Mesenchymal stem cell (in vitro differentiated cells and primary cell): ENCODE measurements around the gene ZBED3. TPM values are rescaled to one million over a fixed set of nuclear protein-coding genes. Genes with fewer than 3 reads are reported as not detected.
A peak's percentile ranks its signal among the peaks of the same experiment; 100 is the strongest.

Source experiments
- DNase-seq: peaks from one replicate; pipeline ENCODE4 v3.0.0-alpha.2; 2013
- H2AFZ ChIP-seq: one replicate; pipeline ENCODE4 v1.6.1; 2013; ENCODE audit warnings: low read depth, mild to moderate bottlenecking, control low read depth, inconsistent platforms, low read length, moderate library complexity
- H2AK5ac ChIP-seq: 2 replicates; pipeline ENCODE4 v1.6.1; 2013; ENCODE audit warnings: low read length, moderate library complexity, mild to moderate bottlenecking, inconsistent platforms; ENCODE audit not compliant: severe bottlenecking
- H2BK120ac ChIP-seq: one replicate; pipeline ENCODE4 v1.6.1; 2013; ENCODE audit warnings: low read depth, mild to moderate bottlenecking, inconsistent platforms, low read length, moderate library complexity
- H2BK12ac ChIP-seq, 2 experiments: one replicate each; pipeline ENCODE4 v1.6.1; 2013; ENCODE audit warnings: inconsistent platforms in 2 of 2, low read length in 2 of 2, mild to moderate bottlenecking in 2 of 2, moderate library complexity in 2 of 2, control low read depth in 1 of 2
- H2BK15ac ChIP-seq: one replicate; pipeline ENCODE4 v1.6.1; 2013; ENCODE audit warnings: mild to moderate bottlenecking, low read depth, inconsistent platforms; ENCODE audit not compliant: poor library complexity, severe bottlenecking
- H2BK5ac ChIP-seq: 2 replicates; pipeline ENCODE4 v1.6.1; 2013; ENCODE audit warnings: low read depth, mild to moderate bottlenecking, low read length, control low read depth, inconsistent platforms; ENCODE audit not compliant: poor library complexity, severe bottlenecking
- H3K14ac ChIP-seq, 2 experiments: one replicate each; pipeline ENCODE4 v1.6.1; 2013; ENCODE audit warnings: inconsistent platforms in 2 of 2, low read length in 2 of 2, control low read depth in 1 of 2, mild to moderate bottlenecking in 1 of 2, moderate library complexity in 1 of 2
- H3K18ac ChIP-seq, 2 experiments: one replicate each; pipeline ENCODE4 v1.6.1; 2013; ENCODE audit warnings: inconsistent platforms in 2 of 2, low read length in 2 of 2, control low read depth in 1 of 2, low read depth in 1 of 2, mild to moderate bottlenecking in 1 of 2
- H3K23ac ChIP-seq, 2 experiments: one replicate each; pipeline ENCODE4 v1.6.1; 2013; ENCODE audit warnings: inconsistent platforms in 2 of 2, low read length in 2 of 2, mild to moderate bottlenecking in 2 of 2, moderate library complexity in 2 of 2, control low read depth in 1 of 2
- H3K27ac ChIP-seq: 2 replicates; pipeline ENCODE4 v1.5.1; 2013; ENCODE audit warnings: mild to moderate bottlenecking, moderate library complexity, low read length, control low read depth, inconsistent platforms; ENCODE audit not compliant: poor library complexity, severe bottlenecking
- H3K27me3 ChIP-seq, 2 experiments: 2 replicates each; pipeline versions ENCODE4 v1.6.1 to v1.7.0; 2013; ENCODE audit warnings: low read length in 2 of 2, mild to moderate bottlenecking in 2 of 2, moderate library complexity in 2 of 2, control low read depth in 1 of 2, inconsistent platforms in 1 of 2; ENCODE audit not compliant: control insufficient read depth in 1 of 2, insufficient read depth in 1 of 2
- H3K36me3 ChIP-seq, 2 experiments: 2 replicates each; pipeline versions ENCODE4 v1.6.1 to v1.7.0; 2013; ENCODE audit warnings: low read length in 2 of 2, control low read depth in 1 of 2, inconsistent platforms in 1 of 2, low read depth in 1 of 2, mild to moderate bottlenecking in 1 of 2; ENCODE audit not compliant: insufficient read depth in 2 of 2, control insufficient read depth in 1 of 2
- H3K4ac ChIP-seq, 2 experiments: one replicate each; pipeline ENCODE4 v1.6.1; 2013; ENCODE audit warnings: inconsistent platforms in 2 of 2, low read length in 2 of 2, mild to moderate bottlenecking in 2 of 2, moderate library complexity in 2 of 2, control low read depth in 1 of 2, low read depth in 1 of 2
- H3K4me1 ChIP-seq: 2 replicates; pipeline ENCODE4 v1.6.1; 2013; ENCODE audit warnings: low read depth, low read length, control low read depth; ENCODE audit not compliant: control insufficient read depth, insufficient read depth
- H3K4me2 ChIP-seq: 2 replicates; pipeline ENCODE4 v1.6.1; 2013; ENCODE audit warnings: low read length, mild to moderate bottlenecking, inconsistent platforms; ENCODE audit not compliant: poor library complexity, severe bottlenecking
- H3K4me3 ChIP-seq, 2 experiments: 2 replicates each; pipeline versions ENCODE4 v1.5.1 to v1.7.0; 2013; ENCODE audit warnings: low read length in 2 of 2, mild to moderate bottlenecking in 2 of 2, control low read depth in 1 of 2, low read depth in 1 of 2; ENCODE audit not compliant: insufficient read depth in 1 of 2
- H3K79me1 ChIP-seq: replicated peaks from 2 replicates; pipeline ENCODE4 v1.6.1; 2013; ENCODE audit warnings: mild to moderate bottlenecking, control low read depth, low read length, inconsistent platforms; ENCODE audit not compliant: poor library complexity, severe bottlenecking
- H3K9ac ChIP-seq: 2 replicates; pipeline ENCODE4 v1.7.0; 2013; ENCODE audit warnings: mild to moderate bottlenecking, low read length, moderate library complexity
- H3K9me3 ChIP-seq: 2 replicates; pipeline ENCODE4 v1.7.0; 2013; ENCODE audit warnings: mild to moderate bottlenecking, low read length; ENCODE audit not compliant: control insufficient read depth
- H4K8ac ChIP-seq: one replicate; pipeline ENCODE4 v1.6.1; 2013; ENCODE audit warnings: inconsistent platforms, mild to moderate bottlenecking, low read length, moderate library complexity
- H4K91ac ChIP-seq: one replicate; pipeline ENCODE4 v1.6.1; 2013; ENCODE audit warnings: mild to moderate bottlenecking, low read length, inconsistent platforms
- WGBS: methylation state at CpG from one replicate; pipeline ENCODE4 v1.1.7; 2013; ENCODE audit warnings: mixed read lengths; 5-methylcytosine and 5-hydroxymethylcytosine counted together
- polyA plus RNA-seq, 2 experiments: library from polyadenylated mRNA; stranded (reverse); fragments of 200-250 nt; gene quantifications; one replicate each; pipeline ENCODE4 v1.2.3, GENCODE V29; 2013

The ZBED3 gene, protein sequence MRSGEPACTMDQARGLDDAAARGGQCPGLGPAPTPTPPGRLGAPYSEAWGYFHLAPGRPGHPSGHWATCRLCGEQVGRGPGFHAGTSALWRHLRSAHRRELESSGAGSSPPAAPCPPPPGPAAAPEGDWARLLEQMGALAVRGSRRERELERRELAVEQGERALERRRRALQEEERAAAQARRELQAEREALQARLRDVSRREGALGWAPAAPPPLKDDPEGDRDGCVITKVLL
- 6.6 TPM for polyA plus RNA-seq (2013, experiment 1 of 2)
- polyA plus RNA-seq (2013, experiment 2 of 2): 6.6 TPM

DNA sequence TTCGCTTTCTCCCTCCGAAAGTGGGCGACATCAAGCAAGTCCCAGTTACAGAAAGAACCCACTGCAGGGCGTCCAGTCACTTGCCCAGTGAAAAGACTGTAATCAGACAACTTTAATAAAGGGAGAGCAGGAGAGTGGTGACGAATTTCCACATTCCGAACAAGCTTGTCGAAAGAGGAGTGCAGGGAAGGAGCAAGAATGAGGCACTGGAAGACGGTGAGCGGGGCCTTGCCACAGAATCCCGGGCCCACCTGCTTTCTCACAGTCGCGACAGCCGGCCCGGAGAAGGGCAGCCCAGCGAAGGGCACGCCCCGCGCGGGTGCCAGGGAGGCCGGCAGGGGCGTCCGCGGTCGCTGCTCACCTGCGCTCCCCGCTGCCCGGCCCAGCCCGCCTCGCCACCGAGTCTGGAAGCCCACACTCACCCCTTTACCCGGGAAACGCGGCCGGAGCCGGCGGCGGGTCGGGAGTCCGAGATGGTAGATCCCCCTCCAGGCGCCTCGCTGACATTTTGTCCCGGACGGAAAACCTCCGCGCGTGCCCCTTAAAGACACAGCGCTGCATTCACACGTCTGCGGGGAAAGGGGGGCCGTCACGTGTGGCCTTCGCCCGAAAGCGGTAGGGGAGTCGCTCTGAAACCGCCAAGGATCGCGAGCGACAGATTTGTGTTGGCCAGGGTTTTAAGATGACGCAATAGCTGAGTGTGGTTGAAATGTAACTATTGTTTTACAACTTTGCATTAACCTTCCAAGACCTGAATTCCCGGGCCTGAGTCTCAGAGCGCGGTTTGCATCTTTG, at the start of gene ZBED3:
Gene ZBED3 (minus strand): TSS at position 597 of the 795 bp plus-strand sequence. CDS start 9,407 bp downstream, outside the sequence.
- Histone ChIP-seq H3K27ac (peak within 1 kb of the TSS; percentile 97), H3K9me3 (no peaks in the 10 kb centered on the region), H4K91ac (peak within 1 kb of the TSS; percentile 94), H3K4me1 (peaks cover 9% of the 10 kb centered on the region), H2AK5ac (no peak within 1 kb of the TSS), H2BK12ac (peak within 1 kb of the TSS; percentile 43 to 95), H3K4me2 (peak within 1 kb of the TSS; percentile 90), H2BK5ac (peak within 1 kb of the TSS; percentile 95), H2BK120ac (peak within 1 kb of the TSS; percentile 86), H2BK15ac (peak within 1 kb of the TSS; percentile 90), H3K18ac (peak within 1 kb of the TSS; percentile 93 to 95), H3K27me3 (no peaks in the 10 kb centered on the region), H3K36me3 (peaks cover 0 to 4% of the 10 kb centered on the region in 2 experiments), H4K8ac (peak within 1 kb of the TSS; percentile 91), H3K4me3 (peak within 1 kb of the TSS; percentile 74 to 84), H3K23ac (peak within 1 kb of the TSS in 1 of 2 experiments; percentile 92), H3K9ac (peak within 1 kb of the TSS; percentile 88), H2AFZ (peak within 1 kb of the TSS; percentile 97), H3K4ac (peak within 1 kb of the TSS; percentile 87 to 88), H3K79me1 (peaks cover 10% of the 10 kb centered on the region), H3K14ac (peak within 1 kb of the TSS in 1 of 2 experiments; percentile 86)
- DNase-seq: peak; percentile 82
- WGBS: under 1% methylated on average over 60 of the region's 63 CpGs

DNA sequence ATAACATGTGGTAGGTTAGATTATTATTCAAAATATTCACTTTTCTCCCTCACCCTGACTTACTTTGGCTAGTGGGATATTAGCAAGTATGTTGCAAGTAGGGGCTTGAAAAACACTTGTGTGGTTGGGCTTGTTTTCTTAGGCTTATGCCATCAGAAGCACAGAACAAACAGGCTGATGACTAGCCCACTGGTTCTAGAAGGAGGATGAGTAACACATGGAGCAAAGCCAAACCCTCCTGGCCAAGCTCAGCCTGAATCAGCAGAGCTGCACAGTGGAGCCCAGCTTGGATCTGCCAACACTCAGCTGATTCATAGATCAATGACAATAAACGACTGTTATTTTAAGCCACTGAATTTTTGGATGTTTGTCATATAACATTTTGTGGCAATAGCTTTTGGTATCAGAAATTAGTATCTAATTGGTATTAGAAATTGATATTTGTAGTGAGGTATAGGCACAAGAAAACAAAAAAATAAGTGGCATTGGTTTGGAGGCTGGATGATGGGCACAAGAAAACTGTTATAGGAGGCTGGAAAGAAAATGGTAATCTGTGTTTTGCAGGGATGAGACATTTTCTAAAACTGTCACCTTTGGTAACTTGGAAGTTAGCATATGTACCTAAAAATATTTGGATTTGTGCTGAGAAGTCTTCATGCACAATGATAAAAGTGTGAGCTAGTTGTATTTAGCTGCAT, 46.1 kb upstream of the ZBED3 start:
- Histone ChIP-seq H3K4me1 (peaks cover 4% of the 10 kb centered on the region), H3K4me2 (no peak overlapping the region), H3K27ac (no peak overlapping the region), H3K9ac (no peak overlapping the region), H3K36me3 (no peaks in the 10 kb centered on the region), H3K4me3 (no peak overlapping the region), H3K79me1 (no peaks in the 10 kb centered on the region), H3K27me3 (peaks cover 0 to 46% of the 10 kb centered on the region in 2 experiments), H2BK12ac (no peak overlapping the region), H3K14ac (no peak overlapping the region), H3K18ac (no peak overlapping the region), H2BK120ac (no peak overlapping the region), H2AFZ (no peak overlapping the region), H2BK15ac (no peak overlapping the region), H3K4ac (no peak overlapping the region), H4K8ac (no peak overlapping the region), H3K9me3 (no peaks in the 10 kb centered on the region), H2AK5ac (no peak overlapping the region), H3K23ac (no peak overlapping the region), H2BK5ac (no peak overlapping the region), H4K91ac (no peak overlapping the region)
- WGBS: 6% methylated on average over 1 of the region's 1 CpG
- DNase-seq: peak; percentile 94

DNA sequence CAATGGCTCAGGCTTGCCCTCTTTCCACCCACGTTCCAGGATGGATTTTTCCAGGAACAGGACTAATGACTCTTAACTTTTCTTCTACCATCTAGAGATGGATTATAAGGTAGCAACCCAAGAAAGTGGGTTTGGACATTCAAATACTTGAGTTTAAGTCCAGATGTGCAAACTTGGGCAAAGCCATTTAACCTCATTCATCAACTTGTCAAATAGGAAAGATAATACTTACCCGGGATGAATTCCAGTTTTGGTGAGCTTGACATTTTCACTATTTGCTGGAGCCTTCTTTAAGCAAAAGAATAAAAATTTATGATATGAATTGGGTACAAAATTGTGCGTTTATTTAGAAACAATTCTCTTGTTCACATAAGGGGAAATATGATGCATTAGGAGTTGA, 44.3 kb upstream of the ZBED3 start:
- H3K4ac ChIP-seq: no peak overlapping the region
- no peak for DNase-seq
- no peak overlapping the region for H4K91ac ChIP-seq
- no peak overlapping the region for H2BK5ac ChIP-seq
- no peak overlapping the region for H3K9ac ChIP-seq
- no peak overlapping the region for H2BK120ac ChIP-seq
- H3K4me2 ChIP-seq: no peak overlapping the region
- H2AK5ac ChIP-seq: no peak overlapping the region
- no peak overlapping the region for H3K27ac ChIP-seq
- no peak overlapping the region for H2AFZ ChIP-seq
- no peak overlapping the region for H4K8ac ChIP-seq
- no peaks in the 10 kb centered on the region for H3K79me1 ChIP-seq
- peaks cover 4% of the 10 kb centered on the region for H3K4me1 ChIP-seq
- no peak overlapping the region for H3K14ac ChIP-seq
- no peak overlapping the region for H2BK15ac ChIP-seq
- H3K36me3 ChIP-seq: no peaks in the 10 kb centered on the region
- peaks cover 0 to 42% of the 10 kb centered on the region in 2 experiments for H3K27me3 ChIP-seq
- H2BK12ac ChIP-seq: no peak overlapping the region
- no peak overlapping the region for H3K18ac ChIP-seq
- 77% methylated on average over 2 of the region's 3 CpGs for WGBS
- H3K4me3 ChIP-seq: no peak overlapping the region
- H3K23ac ChIP-seq: no peak overlapping the region
- no peaks in the 10 kb centered on the region for H3K9me3 ChIP-seq
